H1 (cell line): ENCODE data around the gene FGFR2. TPM values are rescaled to one million over a fixed set of nuclear protein-coding genes. Genes with fewer than 3 reads are reported as not detected.

Experiments
- BCL11A ChIP-seq, 2 experiments: IDR thresholded peaks; one replicate each; pipeline ENCODE4 v1.6.1; 2011; ENCODE audit warnings: low read depth in 2 of 2, low read length in 2 of 2, mild to moderate bottlenecking in 2 of 2
- SRF ChIP-seq: IDR thresholded peaks from 2 replicates; pipeline ENCODE4 v1.6.1; 2011; ENCODE audit warnings: mild to moderate bottlenecking, low read depth, low read length, moderate library complexity
- polyA plus RNA-seq, 7 experiments: library from polyadenylated mRNA; depleted of rRNA in 3 of 7; stranded (reverse) in 5 of 7; unstranded in 2 of 7; fragments of >200 nt in 5 of 7; fragments of 200-250 nt in 2 of 7; gene quantifications; 1 replicate in 5 of 7; 2 replicates in 1 of 7; 4 replicates in 1 of 7; pipeline versions ENCODE4 v1.2.1 to v1.2.3, GENCODE V29; 2011 to 2013; ENCODE audit warnings: missing spikeins in 2 of 7, mixed read lengths in 2 of 7
- total RNA-seq: library from RNA; stranded (reverse); fragmentation: NEBNext Ultra II Directional; extraction: Animal tissue kit (Norgen Biotek cat#: 25700); gene quantifications from 2 replicates; pipeline ENCODE4 v1.2.1, GENCODE V29; 2021

Gene FGFR2
- total and polyA plus RNA-seq, 2 of the 8 experiments (the other 6 are each of a cell fraction or from before 2014, with no cell fraction given): 50.2 to 81.2 TPM

- no peak for TF ChIP-seq BCL11A (IDR thresholded peaks at IDR 0.05; ENCODE audit: low read depth in 2 of 2, low read length in 2 of 2)
- no peak for TF ChIP-seq SRF
These were observed 41.2 kb downstream of the FGFR2 start (continued) for GRCh38 chr10:121556918-121557573.
